ENCODE measurements around the gene C1S.

DNA sequence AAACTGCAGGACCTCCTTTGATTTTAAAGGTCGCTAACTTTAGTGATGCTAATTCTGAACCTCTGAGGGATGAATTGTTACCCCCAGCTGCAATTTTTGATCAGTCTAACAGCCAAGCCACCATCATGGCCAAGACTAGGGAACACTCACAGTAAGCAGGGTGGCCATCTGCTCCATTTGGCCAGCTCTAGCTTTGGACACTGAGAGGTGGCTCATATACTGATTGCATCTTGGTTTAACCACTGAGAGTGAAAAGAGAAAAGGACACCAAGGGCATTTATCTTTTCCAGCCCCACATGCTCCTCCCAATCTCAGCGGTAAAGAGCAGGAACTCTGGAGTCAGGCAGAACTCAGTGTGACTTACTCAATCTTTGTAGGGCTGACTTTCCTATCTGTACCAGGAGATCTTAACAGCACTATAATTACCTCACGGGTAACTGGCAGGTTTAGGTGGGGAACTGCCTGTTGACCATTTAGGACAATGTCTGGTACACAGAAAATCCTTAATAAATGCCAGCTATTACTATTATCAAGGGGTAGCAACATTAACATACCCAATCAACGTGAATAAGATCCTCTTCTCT lies 48.4 kb upstream of the C1S start:
- no peak for TF ChIP-seq CTCF (IDR thresholded peaks at IDR 0.05)
- no peak for TF ChIP-seq POLR2AphosphoS5 (IDR thresholded peaks at IDR 0.05; ENCODE audit: insufficient read depth in 1 of 2, low read depth in 1 of 2)
- no peak for TF ChIP-seq POLR2A (IDR thresholded peaks at IDR 0.05)

Measured in vagina (tissue), 2 donors.